Small intestine (tissue), 7 donors: ENCODE results near the gene SLC44A4. TPM values are rescaled to one million over a fixed set of nuclear protein-coding genes. Genes with fewer than 3 reads are reported as not detected.

ENCODE experiments used
- DNase-seq, 2 donors: peaks; one replicate each; pipeline versions ENCODE4 v3.0.0 to v3.0.0-alpha.2; 2013
- FAIRE-seq: peaks from 2 replicates; lab custom pipeline; 2012; peaks lifted over from hg19 to GRCh38; lab: Jason Lieb, UNC
- H3K27ac ChIP-seq, 3 donors: one replicate each; pipeline ENCODE4 v1.5.1; 2013; ENCODE audit warnings: low read length in 2 of 3, mild to moderate bottlenecking in 2 of 3, control low read depth in 1 of 3, inconsistent platforms in 1 of 3, low read depth in 1 of 3, moderate library complexity in 1 of 3
- H3K27me3 ChIP-seq, 3 donors: one replicate each; pipeline ENCODE4 v1.6.1; 2013; ENCODE audit warnings: low read length in 3 of 3, inconsistent platforms in 1 of 3; ENCODE audit not compliant: control insufficient read depth in 3 of 3, insufficient read depth in 3 of 3
- H3K36me3 ChIP-seq, 3 donors: one replicate each; pipeline ENCODE4 v1.6.1; 2013; ENCODE audit warnings: low read length in 3 of 3, inconsistent platforms in 1 of 3, low read depth in 1 of 3, mild to moderate bottlenecking in 1 of 3, moderate library complexity in 1 of 3; ENCODE audit not compliant: control insufficient read depth in 3 of 3, insufficient read depth in 2 of 3
- H3K4me1 ChIP-seq, 3 donors: one replicate each; pipeline ENCODE4 v1.6.1; 2013; ENCODE audit warnings: low read length in 2 of 3, inconsistent platforms in 1 of 3, low read depth in 1 of 3, mild to moderate bottlenecking in 1 of 3, moderate library complexity in 1 of 3; ENCODE audit not compliant: control insufficient read depth in 3 of 3, insufficient read depth in 2 of 3
- H3K4me3 ChIP-seq, 3 donors: one replicate each; pipeline ENCODE4 v1.5.1; 2013; ENCODE audit warnings: low read length in 3 of 3, control low read depth in 1 of 3, inconsistent platforms in 1 of 3, low read depth in 1 of 3, mild to moderate bottlenecking in 1 of 3, moderate library complexity in 1 of 3
- H3K9me3 ChIP-seq, 2 donors: one replicate each; pipeline ENCODE4 v1.6.1; 2013; ENCODE audit warnings: low read depth in 1 of 2, low read length in 1 of 2; ENCODE audit not compliant: control insufficient read depth in 2 of 2, insufficient read depth in 1 of 2
- WGBS, 3 donors: extraction: QIAGEN DNeasy Blood & Tissue Kit; methylation state at CpG; one replicate each; pipeline ENCODE4 v1.1.7; 2013; 5-methylcytosine and 5-hydroxymethylcytosine counted together
- polyA plus RNA-seq, 4 donors: library from polyadenylated mRNA; stranded (reverse) in 3 of 4; unstranded in 1 of 4; fragments of 200-250 nt in 3 of 4; fragments of 120-200 nt in 1 of 4; gene quantifications; one replicate each; pipeline versions ENCODE4 v1.2.1 to v1.2.3, GENCODE V29; 2013
- donor health status: healthy with polysubstance abuse.
- donor health status: control.
- donor health status: control.
- donor health status: Bipolar disorder and iron deficiency.
- donor health status: healthy.

The SLC44A4 gene
- polyA plus RNA-seq, 4 donors: 82.3 to 215 (median 130) TPM

- 76 to 85% (median 84%) methylated on average over 43 to 49 of the region's 49 CpGs for WGBS, 3 donors
- Histone ChIP-seq H3K36me3 (peaks cover 0 to 18% (median 3%) of the 10 kb centered on the region in 3 donors), H3K9me3 (no peaks in the 10 kb centered on the region), H3K27ac (no peak overlapping the region), H3K27me3 (no peaks in the 10 kb centered on the region), H3K4me3 (no peak overlapping the region), H3K4me1 (peaks cover 0 to 35% (median 3%) of the 10 kb centered on the region in 3 donors)
- DNase-seq (no peak), FAIRE-seq (no peak)
Measured at GRCh38 chr6:31899882-31900722, 21.3 kb upstream of the SLC44A4 start.

- no peaks in the 10 kb centered on the region for H3K9me3 ChIP-seq
- no peaks in the 10 kb centered on the region for H3K27me3 ChIP-seq
- 69 to 86% (median 70%) methylated on average over 5 of the region's 5 CpGs for WGBS, 3 donors
- H3K4me3 ChIP-seq: no peak overlapping the region
- FAIRE-seq (no peak), DNase-seq (no peak)
- no peak overlapping the region for H3K27ac ChIP-seq
- peaks cover 0 to 35% (median 3%) of the 10 kb centered on the region in 3 donors for H3K4me1 ChIP-seq
- peaks cover 0 to 26% (median 3%) of the 10 kb centered on the region in 3 donors for H3K36me3 ChIP-seq
Measured at GRCh38 chr6:31899215-31899614, 20.4 kb upstream of the SLC44A4 start.

GRCh38 chr6:31898383-31899011 is 19.7 kb upstream of the SLC44A4 start:
- H3K4me1 ChIP-seq: peaks cover 0 to 35% (median 3%) of the 10 kb centered on the region in 3 donors
- no peaks in the 10 kb centered on the region for H3K9me3 ChIP-seq
- no peaks in the 10 kb centered on the region for H3K27me3 ChIP-seq
- peak; percentile 76 to 78 for DNase-seq
- H3K27ac ChIP-seq: peak overlapping the region; percentile 69 to 92 (median 79)
- 14 to 18% (median 15%) methylated on average over 8 of the region's 8 CpGs for WGBS, 3 donors
- FAIRE-seq: no peak
- peak overlapping the region; percentile 71 to 99 (median 88) for H3K4me3 ChIP-seq
- peaks cover 0 to 30% (median 3%) of the 10 kb centered on the region in 3 donors for H3K36me3 ChIP-seq

GRCh38 chr6:31897612-31898382 is 19.0 kb upstream of the SLC44A4 start, which contains the start of gene EHMT2:
TSS of gene EHMT2 (minus strand) at chr6:31897698. CDS start at chr6:31897677, 21 bp downstream.
- no peaks in the 10 kb centered on the region for H3K9me3 ChIP-seq
- H3K27me3 ChIP-seq: no peaks in the 10 kb centered on the region
- DNase-seq (peak; percentile 87 to 96), FAIRE-seq (no peak)
- peak within 1 kb of the TSS; percentile 69 to 92 (median 79) for H3K27ac ChIP-seq
- 0 to 1% (median 1%) methylated on average over 27 to 49 of the region's 49 CpGs for WGBS, 3 donors
- peaks cover 0 to 31% (median 3%) of the 10 kb centered on the region in 3 donors for H3K4me1 ChIP-seq
- peak within 1 kb of the TSS; percentile 71 to 99 (median 88) for H3K4me3 ChIP-seq
- H3K36me3 ChIP-seq: peaks cover 3 to 36% (median 5%) of the 10 kb centered on the region in 3 donors

- H3K4me1 ChIP-seq: peaks cover 0 to 27% (median 3%) of the 10 kb centered on the region in 3 donors
- no peaks in the 10 kb centered on the region for H3K9me3 ChIP-seq
- peaks cover 4 to 44% (median 5%) of the 10 kb centered on the region in 3 donors for H3K36me3 ChIP-seq
- 1 to 6% (median 1%) methylated on average over 6 to 62 of the region's 62 CpGs for WGBS, 3 donors
- no peaks in the 10 kb centered on the region for H3K27me3 ChIP-seq
- FAIRE-seq (no peak), DNase-seq (peak in 1 of 2 donors; percentile 27)
- peak overlapping the region in 2 of 3 donors; percentile 56 to 57 for H3K27ac ChIP-seq
- peak overlapping the region; percentile 71 to 99 (median 88) for H3K4me3 ChIP-seq
Measured at GRCh38 chr6:31896856-31897611, 18.2 kb upstream of the SLC44A4 start.

- Histone ChIP-seq H3K27me3 (no peaks in the 10 kb centered on the region), H3K27ac (peak overlapping the region in 1 of 3 donors; percentile 57), H3K9me3 (no peaks in the 10 kb centered on the region), H3K4me3 (peak overlapping the region in 2 of 3 donors; percentile 71 to 99), H3K36me3 (peaks cover 4 to 47% (median 5%) of the 10 kb centered on the region in 3 donors), H3K4me1 (peaks cover 0 to 27% (median 3%) of the 10 kb centered on the region in 3 donors)
- 49 to 61% (median 57%) methylated on average over 4 of the region's 4 CpGs for WGBS, 3 donors
- DNase-seq: no peak
- no peak for FAIRE-seq
Measured at GRCh38 chr6:31896493-31896855, 17.7 kb upstream of the SLC44A4 start.

- WGBS, 3 donors: 76 to 87% (median 83%) methylated on average over 6 of the region's 6 CpGs
Measured at GRCh38 chr6:31892821-31893220, 14.0 kb upstream of the SLC44A4 start.

More at GRCh38 chr6:31892821-31893220, 14.0 kb upstream of the SLC44A4 start:
- Histone ChIP-seq H3K27ac (no peak overlapping the region), H3K9me3 (no peaks in the 10 kb centered on the region), H3K27me3 (no peaks in the 10 kb centered on the region), H3K4me3 (no peak overlapping the region), H3K36me3 (peaks cover 5 to 66% (median 14%) of the 10 kb centered on the region in 3 donors), H3K4me1 (peaks cover 0 to 6% (median 0%) of the 10 kb centered on the region in 3 donors)
- DNase-seq: no peak
- no peak for FAIRE-seq
